ENCODE data around the gene PLXNB3.
"Not testable (repeated sequence)": the region's sequence is repeated elsewhere in the genome, so short reads cannot be mapped to it uniquely, and the experiment has no call there.

The PLXNB3 gene

GRCh38 chrX:153734871-153735270, 29.2 kb upstream of the PLXNB3 start:
- Histone ChIP-seq H3K4me3 (ENCODE audit: low read length) (no peak overlapping the region), H3K27me3 (ENCODE audit: insufficient read depth, low read length) (no peaks in the 10 kb centered on the region), H3K9ac (ENCODE audit: low read depth, low read length) (no peak overlapping the region), H3K27ac (ENCODE audit: low read depth, low read length) (no peak overlapping the region), H3K9me3 (ENCODE audit: insufficient read depth, low read depth, low read length) (no peaks in the 10 kb centered on the region; the same call in 1 of the 2 replicates), H3K36me3 (ENCODE audit: insufficient read depth, low read length) (no peaks in the 10 kb centered on the region), H3K4me1 (ENCODE audit: insufficient read depth, low read length) (no peaks in the 10 kb centered on the region)
- 68% methylated on average over 2 of the region's 2 CpGs for WGBS

- no peaks in the 10 kb centered on the region for H3K27me3 ChIP-seq (ENCODE audit: insufficient read depth, low read length)
- WGBS, result 41% methylated on average over 7 of the region's 9 CpGs
- no peak overlapping the region for H3K27ac ChIP-seq (ENCODE audit: low read depth, low read length)
- no peaks in the 10 kb centered on the region for H3K4me1 ChIP-seq (ENCODE audit: insufficient read depth, low read length)
- H3K4me3 ChIP-seq (ENCODE audit: low read length), result no peak overlapping the region
- H3K9me3 ChIP-seq (ENCODE audit: insufficient read depth, low read depth, low read length), result no peaks in the 10 kb centered on the region; the same call in 1 of the 2 replicates
- H3K9ac ChIP-seq (ENCODE audit: low read depth, low read length), result no peak overlapping the region
- no peaks in the 10 kb centered on the region for H3K36me3 ChIP-seq (ENCODE audit: insufficient read depth, low read length)
These were observed 28.8 kb upstream of the PLXNB3 start for GRCh38 chrX:153735274-153735673.

DNA sequence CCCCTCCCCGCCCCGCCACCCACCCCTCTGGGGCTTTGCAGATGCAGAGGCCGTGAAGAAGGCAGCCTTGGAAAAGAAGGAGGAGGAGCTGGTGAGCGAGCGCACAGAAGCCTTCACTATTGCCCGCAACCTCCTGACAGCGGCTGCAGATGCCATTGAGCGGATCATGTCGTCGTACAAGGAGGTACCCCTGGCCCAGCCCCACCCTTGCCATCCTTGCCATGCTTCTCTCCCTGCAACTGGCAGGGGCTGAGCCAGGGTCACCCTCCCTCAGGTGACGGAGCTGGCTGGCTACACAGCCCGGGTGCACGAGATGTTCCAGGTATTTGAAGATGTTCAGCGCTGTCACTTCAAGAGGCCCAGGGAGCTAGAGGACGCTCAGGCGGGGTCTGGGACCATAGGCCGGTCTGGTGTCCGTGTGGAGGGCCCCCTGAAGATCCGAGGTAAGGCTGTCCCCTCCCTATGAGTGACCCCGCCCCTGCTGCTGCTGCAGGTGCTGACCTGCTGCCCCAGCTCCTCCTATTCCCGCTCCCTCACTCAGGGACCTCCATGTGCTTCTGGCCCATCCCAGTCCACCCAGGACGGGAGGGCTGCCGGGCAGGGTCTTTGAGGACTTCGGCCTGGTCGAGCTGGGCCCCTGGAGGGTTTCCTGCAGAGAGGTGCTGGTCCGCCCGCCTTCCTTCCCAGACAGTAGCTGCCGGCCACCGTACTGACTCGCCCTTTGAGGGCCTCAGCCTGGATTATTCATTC, 27.8 kb upstream of the PLXNB3 start:
- WGBS, result 61% methylated on average over 29 of the region's 30 CpGs

GRCh38 chrX:153736871-153737441, 27.1 kb upstream of the PLXNB3 start:
- Histone ChIP-seq H3K9me3 (ENCODE audit: insufficient read depth, low read depth, low read length) (no peaks in the 10 kb centered on the region), H3K27ac (ENCODE audit: low read depth, low read length) (no peak overlapping the region), H3K4me3 (ENCODE audit: low read length) (no peak overlapping the region), H3K9ac (ENCODE audit: low read depth, low read length) (no peak overlapping the region), H3K4me1 (ENCODE audit: insufficient read depth, low read length) (no peaks in the 10 kb centered on the region), H3K36me3 (ENCODE audit: insufficient read depth, low read length) (no peaks in the 10 kb centered on the region), H3K27me3 (ENCODE audit: insufficient read depth, low read length) (no peaks in the 10 kb centered on the region)
- WGBS, result 93% methylated on average over 13 of the region's 15 CpGs

More for the DNA sequence above, 27.8 kb upstream of the PLXNB3 start:
- Histone ChIP-seq H3K36me3 (ENCODE audit: insufficient read depth, low read length) (no peaks in the 10 kb centered on the region), H3K9me3 (ENCODE audit: insufficient read depth, low read depth, low read length) (no peaks in the 10 kb centered on the region; the same call in 1 of the 2 replicates), H3K27me3 (ENCODE audit: insufficient read depth, low read length) (no peaks in the 10 kb centered on the region), H3K9ac (ENCODE audit: low read depth, low read length) (no peak overlapping the region), H3K4me3 (ENCODE audit: low read length) (no peak overlapping the region), H3K27ac (ENCODE audit: low read depth, low read length) (no peak overlapping the region), H3K4me1 (ENCODE audit: insufficient read depth, low read length) (no peaks in the 10 kb centered on the region)

GRCh38 chrX:153738056-153738605, 25.9 kb upstream of the PLXNB3 start:
- no peak overlapping the region for H3K4me3 ChIP-seq (ENCODE audit: low read length)
- H3K4me1 ChIP-seq (ENCODE audit: insufficient read depth, low read length), result no peaks in the 10 kb centered on the region
- no peaks in the 10 kb centered on the region for H3K9me3 ChIP-seq (ENCODE audit: insufficient read depth, low read depth, low read length)
- H3K27me3 ChIP-seq (ENCODE audit: insufficient read depth, low read length), result no peaks in the 10 kb centered on the region
- no peak overlapping the region for H3K27ac ChIP-seq (ENCODE audit: low read depth, low read length)
- WGBS, result 89% methylated on average over 27 of the region's 27 CpGs
- no peaks in the 10 kb centered on the region for H3K36me3 ChIP-seq (ENCODE audit: insufficient read depth, low read length)
- H3K9ac ChIP-seq (ENCODE audit: low read depth, low read length), result no peak overlapping the region

- WGBS, result 94% methylated on average over 29 of the region's 29 CpGs
- Histone ChIP-seq H3K9ac (ENCODE audit: low read depth, low read length) (no peak overlapping the region), H3K27me3 (ENCODE audit: insufficient read depth, low read length) (no peaks in the 10 kb centered on the region), H3K36me3 (ENCODE audit: insufficient read depth, low read length) (no peaks in the 10 kb centered on the region), H3K4me3 (ENCODE audit: low read length) (no peak overlapping the region), H3K9me3 (ENCODE audit: insufficient read depth, low read depth, low read length) (no peaks in the 10 kb centered on the region), H3K27ac (ENCODE audit: low read depth, low read length) (no peak overlapping the region), H3K4me1 (ENCODE audit: insufficient read depth, low read length) (no peaks in the 10 kb centered on the region)
These were observed 24.1 kb upstream of the PLXNB3 start for GRCh38 chrX:153739754-153740486.

- Histone ChIP-seq H3K9me3 (ENCODE audit: insufficient read depth, low read depth, low read length) (no peaks in the 10 kb centered on the region), H3K4me1 (ENCODE audit: insufficient read depth, low read length) (no peaks in the 10 kb centered on the region), H3K27me3 (ENCODE audit: insufficient read depth, low read length) (no peaks in the 10 kb centered on the region), H3K4me3 (ENCODE audit: low read length) (no peak overlapping the region), H3K9ac (ENCODE audit: low read depth, low read length) (no peak overlapping the region), H3K27ac (ENCODE audit: low read depth, low read length) (no peak overlapping the region), H3K36me3 (ENCODE audit: insufficient read depth, low read length) (no peaks in the 10 kb centered on the region)
- WGBS, result 92% methylated on average over 16 of the region's 16 CpGs
These were observed 23.3 kb upstream of the PLXNB3 start for GRCh38 chrX:153740631-153741222.

- WGBS, result 92% methylated on average over 14 of the region's 14 CpGs
- H3K9me3 ChIP-seq (ENCODE audit: insufficient read depth, low read depth, low read length), result no peaks in the 10 kb centered on the region
- H3K27me3 ChIP-seq (ENCODE audit: insufficient read depth, low read length), result no peaks in the 10 kb centered on the region
- H3K9ac ChIP-seq (ENCODE audit: low read depth, low read length), result no peak overlapping the region
- H3K4me1 ChIP-seq (ENCODE audit: insufficient read depth, low read length), result no peaks in the 10 kb centered on the region
- no peaks in the 10 kb centered on the region for H3K36me3 ChIP-seq (ENCODE audit: insufficient read depth, low read length)
- H3K27ac ChIP-seq (ENCODE audit: low read depth, low read length), result no peak overlapping the region
- no peak overlapping the region for H3K4me3 ChIP-seq (ENCODE audit: low read length)
These were observed 22.6 kb upstream of the PLXNB3 start for GRCh38 chrX:153741446-153741845.

DNA sequence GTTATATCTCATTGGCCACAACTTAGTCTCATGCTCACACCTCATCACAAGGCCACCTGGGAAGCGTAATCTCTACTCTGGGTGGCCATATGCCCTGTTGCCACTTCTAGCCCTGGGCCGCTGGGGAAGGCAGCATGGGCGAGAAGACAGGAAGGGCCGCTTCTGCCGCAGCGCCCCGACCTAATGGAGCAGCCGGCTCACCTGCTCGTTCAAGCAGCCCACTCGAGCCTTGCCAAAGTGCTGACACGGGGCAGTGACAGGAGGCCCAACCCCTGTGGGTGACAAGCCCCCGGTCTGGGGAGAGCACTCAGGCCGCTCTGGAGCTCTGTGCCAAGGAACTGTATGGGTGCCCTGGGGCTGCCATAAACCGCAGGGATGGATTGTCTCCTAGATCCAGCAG, 21.9 kb upstream of the PLXNB3 start:
- H3K4me1 ChIP-seq (ENCODE audit: insufficient read depth, low read length); H3K9me3 ChIP-seq (ENCODE audit: insufficient read depth, low read depth, low read length); H3K9ac ChIP-seq (ENCODE audit: low read depth, low read length); H3K27ac ChIP-seq (ENCODE audit: low read depth, low read length); H3K36me3 ChIP-seq (ENCODE audit: insufficient read depth, low read length); H3K27me3 ChIP-seq (ENCODE audit: insufficient read depth, low read length); H3K4me3 ChIP-seq (ENCODE audit: low read length): not testable (repeated sequence)
- WGBS, result 97% methylated on average over 14 of the region's 14 CpGs

- not testable (repeated sequence) for H3K9me3 ChIP-seq (ENCODE audit: insufficient read depth, low read depth, low read length); H3K36me3 ChIP-seq (ENCODE audit: insufficient read depth, low read length); H3K9ac ChIP-seq (ENCODE audit: low read depth, low read length); H3K27ac ChIP-seq (ENCODE audit: low read depth, low read length); H3K27me3 ChIP-seq (ENCODE audit: insufficient read depth, low read length); H3K4me3 ChIP-seq (ENCODE audit: low read length); H3K4me1 ChIP-seq (ENCODE audit: insufficient read depth, low read length)
- 90% methylated on average over 25 of the region's 32 CpGs for WGBS
These were observed 21.1 kb upstream of the PLXNB3 start for GRCh38 chrX:153742796-153743467.

All from HUES64 (cell line).